D721Med (cell line): ENCODE data around the gene TMEM158.

ENCODE experiments used
- DNase-seq: peaks from one replicate; pipeline ENCODE4 v3.0.0; 2011; ENCODE audit warnings: low spot score; ENCODE audit not compliant: insufficient read length
- FAIRE-seq: peaks from 2 replicates; lab custom pipeline; 2011; peaks lifted over from hg19 to GRCh38; lab: Jason Lieb, UNC
- TF ChIP-seq, protein P1 (sequence below): IDR thresholded peaks from 2 replicates; pipeline ENCODE4 v1.5.1; 2012; ENCODE audit warnings: mild to moderate bottlenecking, control low read depth; ENCODE audit not compliant: insufficient read depth; ENCODE audit errors: missing control alignments

The TMEM158 gene

DNA sequence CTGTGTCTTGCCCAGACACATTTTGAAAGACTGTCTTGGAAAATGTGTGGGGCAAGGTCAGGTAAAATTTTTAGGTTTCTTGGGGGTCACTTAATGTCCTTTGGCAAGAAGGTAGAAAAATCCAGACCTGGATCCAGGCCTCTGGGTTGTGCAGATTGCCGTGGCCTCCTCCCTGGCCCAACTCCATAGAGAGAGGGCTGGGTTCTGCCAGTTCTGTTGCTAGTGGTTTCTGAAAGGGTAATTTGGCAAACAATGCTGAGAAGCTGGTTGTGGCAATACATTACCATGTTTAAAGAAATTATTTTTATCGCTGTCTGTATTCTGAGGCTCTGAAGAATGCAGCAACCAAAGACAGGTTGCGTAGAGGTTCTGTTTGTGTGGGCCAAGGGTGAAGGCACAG is 20.2 kb upstream of the TMEM158 start:
- TF ChIP-seq, protein P1, sequence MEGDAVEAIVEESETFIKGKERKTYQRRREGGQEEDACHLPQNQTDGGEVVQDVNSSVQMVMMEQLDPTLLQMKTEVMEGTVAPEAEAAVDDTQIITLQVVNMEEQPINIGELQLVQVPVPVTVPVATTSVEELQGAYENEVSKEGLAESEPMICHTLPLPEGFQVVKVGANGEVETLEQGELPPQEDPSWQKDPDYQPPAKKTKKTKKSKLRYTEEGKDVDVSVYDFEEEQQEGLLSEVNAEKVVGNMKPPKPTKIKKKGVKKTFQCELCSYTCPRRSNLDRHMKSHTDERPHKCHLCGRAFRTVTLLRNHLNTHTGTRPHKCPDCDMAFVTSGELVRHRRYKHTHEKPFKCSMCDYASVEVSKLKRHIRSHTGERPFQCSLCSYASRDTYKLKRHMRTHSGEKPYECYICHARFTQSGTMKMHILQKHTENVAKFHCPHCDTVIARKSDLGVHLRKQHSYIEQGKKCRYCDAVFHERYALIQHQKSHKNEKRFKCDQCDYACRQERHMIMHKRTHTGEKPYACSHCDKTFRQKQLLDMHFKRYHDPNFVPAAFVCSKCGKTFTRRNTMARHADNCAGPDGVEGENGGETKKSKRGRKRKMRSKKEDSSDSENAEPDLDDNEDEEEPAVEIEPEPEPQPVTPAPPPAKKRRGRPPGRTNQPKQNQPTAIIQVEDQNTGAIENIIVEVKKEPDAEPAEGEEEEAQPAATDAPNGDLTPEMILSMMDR: no peak
- FAIRE-seq (no peak), DNase-seq (no peak)

DNA sequence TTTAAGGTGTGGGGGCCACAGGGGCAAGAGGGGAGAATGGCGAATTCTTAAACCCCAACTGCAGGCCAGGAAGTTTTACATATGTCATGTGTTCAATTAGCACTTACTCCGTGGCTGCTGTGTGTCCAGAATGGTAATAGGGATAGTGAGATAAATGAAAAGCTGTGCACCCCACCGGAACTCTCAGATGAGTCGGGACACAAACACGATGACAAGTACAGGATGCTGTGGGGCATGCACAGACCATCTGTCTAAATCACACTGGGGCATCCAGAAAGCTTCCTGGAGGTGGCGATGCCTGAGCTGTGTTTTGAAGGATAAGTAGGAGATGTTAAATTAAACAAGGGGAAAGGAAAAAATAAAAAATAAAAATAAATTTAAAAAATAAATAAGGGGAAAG is 18.3 kb upstream of the TMEM158 start:
- FAIRE-seq (no peak), DNase-seq (no peak)
- TF ChIP-seq, protein P1: no peak

DNA sequence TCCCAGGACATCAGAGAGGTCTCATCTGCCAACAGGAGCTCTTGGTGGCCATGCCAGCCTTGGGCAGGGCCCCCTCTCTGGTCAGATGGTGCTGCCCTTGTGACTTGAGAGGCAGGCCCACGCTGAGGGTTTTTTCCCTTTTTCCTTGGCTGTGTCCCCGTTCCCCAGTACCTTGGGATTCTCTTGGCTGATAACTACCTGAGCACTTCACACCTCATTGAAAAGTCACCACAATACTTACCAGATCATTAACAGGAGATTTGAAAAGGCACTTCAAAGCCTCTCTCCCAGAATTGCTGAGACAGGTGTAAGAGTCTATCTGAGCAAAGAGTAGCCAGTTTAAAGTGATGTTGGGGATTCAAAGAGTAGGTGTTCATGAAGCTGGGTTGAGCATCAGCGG is 15.1 kb upstream of the TMEM158 start:
- FAIRE-seq (no peak), DNase-seq (no peak)
- TF ChIP-seq, protein P1: no peak

DNA sequence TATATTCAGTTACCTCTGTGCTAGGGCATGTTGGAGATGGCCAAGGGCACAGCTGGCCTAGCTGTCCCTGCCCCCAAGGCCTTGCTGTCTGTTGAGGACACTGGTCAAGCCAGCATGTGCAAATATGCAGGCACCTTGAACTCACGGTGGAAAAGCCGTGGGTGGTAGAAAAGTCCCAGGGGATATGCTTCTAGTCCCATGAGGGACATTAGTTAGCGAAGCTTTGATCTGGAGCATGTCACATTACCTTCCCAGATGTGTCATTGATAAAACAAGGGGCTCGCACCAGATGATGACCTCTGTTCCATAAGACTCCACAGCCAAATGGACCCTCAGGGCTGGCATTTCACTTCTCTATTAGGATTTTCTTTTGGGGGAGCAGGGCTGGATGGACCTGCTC is 14.2 kb upstream of the TMEM158 start:
- FAIRE-seq: no peak
- TF ChIP-seq, protein P1: no peak
- DNase-seq: no peak

DNA sequence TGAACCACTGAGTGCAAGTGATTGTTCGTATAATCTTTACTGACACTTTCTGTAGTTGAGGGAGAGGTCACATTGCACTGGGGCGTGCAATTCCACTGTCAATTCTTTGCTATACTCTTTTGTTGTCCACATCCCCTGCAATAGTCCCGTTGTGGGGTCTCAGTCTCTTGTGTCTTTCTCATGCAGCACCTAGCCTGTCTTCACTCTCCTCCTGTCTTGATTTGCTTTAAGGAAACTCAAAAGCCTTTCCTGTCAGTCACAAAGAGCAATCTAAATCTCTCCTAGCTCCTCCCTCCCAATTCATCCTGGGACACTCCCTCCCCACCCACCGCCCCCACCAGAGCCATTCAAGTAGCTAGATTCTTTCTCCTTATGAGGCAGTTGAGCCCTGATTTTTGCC is 13.2 kb upstream of the TMEM158 start:
- DNase-seq (no peak), FAIRE-seq (no peak)
- TF ChIP-seq, protein P1: no peak

DNA sequence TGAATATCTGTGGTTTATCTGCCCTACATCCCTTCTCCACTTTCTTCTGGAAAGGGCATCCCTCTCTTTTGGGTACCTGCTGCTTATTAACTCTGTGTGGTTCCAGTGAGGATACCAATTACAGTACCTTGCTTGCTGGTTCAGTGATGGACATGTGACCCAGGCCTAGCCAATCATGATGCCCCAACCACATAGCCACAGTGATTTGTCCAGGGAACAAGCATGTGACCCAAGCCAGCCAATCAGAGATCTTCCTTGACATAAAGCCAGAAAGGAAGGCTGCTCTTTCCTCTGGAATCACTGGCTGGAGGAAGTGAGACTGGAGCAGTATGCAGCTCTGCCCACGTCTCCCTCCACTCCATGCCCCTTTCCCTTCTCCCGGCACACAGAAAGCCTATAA is 10.9 kb upstream of the TMEM158 start:
- FAIRE-seq: no peak
- DNase-seq: no peak
- TF ChIP-seq, protein P1: no peak

DNA sequence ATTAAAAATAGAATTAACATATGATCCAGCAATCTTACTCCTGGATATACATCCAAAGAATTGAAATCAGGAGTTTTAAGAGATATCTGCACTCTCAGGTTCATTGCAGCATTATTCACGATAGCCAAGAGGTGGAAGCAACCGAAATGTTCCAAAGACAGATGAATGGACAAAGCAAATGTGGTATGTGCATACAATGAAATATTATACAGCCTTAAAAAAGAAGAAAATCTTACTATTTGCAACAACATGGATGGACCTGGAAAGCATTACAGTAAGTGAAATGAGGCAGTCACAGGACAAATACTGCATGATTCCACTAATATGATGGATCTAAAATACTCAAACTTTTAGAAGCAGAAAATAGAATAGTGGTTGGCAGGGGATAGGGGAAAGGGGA is 9.3 kb upstream of the TMEM158 start:
- TF ChIP-seq, protein P1: no peak
- DNase-seq: no peak
- no peak for FAIRE-seq
